H9 (cell line): ENCODE data around the gene NFS1. TPM values are rescaled to one million over a fixed set of nuclear protein-coding genes. Genes with fewer than 3 reads are reported as not detected.

Experiments used
- DNase-seq: peaks from one replicate; pipeline ENCODE4 v3.0.0-alpha.2; 2017
- H2AFZ ChIP-seq: one replicate; pipeline ENCODE4 v1.6.1; 2013; ENCODE audit warnings: mild to moderate bottlenecking, low read length, control low read depth, moderate library complexity
- H2AK5ac ChIP-seq: 2 replicates; pipeline ENCODE4 v1.6.1; 2013; ENCODE audit warnings: low read length, control low read depth, mixed read lengths; ENCODE audit not compliant: insufficient read length
- H2BK120ac ChIP-seq: one replicate; pipeline ENCODE4 v1.6.1; 2013; ENCODE audit warnings: low read depth, mild to moderate bottlenecking, low read length, control low read depth, inconsistent platforms; ENCODE audit not compliant: poor library complexity, severe bottlenecking
- H2BK12ac ChIP-seq: 2 replicates; pipeline ENCODE4 v1.6.1; 2013; ENCODE audit warnings: low read length, control low read depth, mixed read lengths, low read depth; ENCODE audit not compliant: insufficient read length
- H2BK15ac ChIP-seq: 2 replicates; pipeline ENCODE4 v1.6.1; 2013; ENCODE audit warnings: low read depth, low read length, control low read depth
- H2BK20ac ChIP-seq: one replicate; pipeline ENCODE4 v1.6.1; 2013; ENCODE audit warnings: low read depth, mild to moderate bottlenecking, low read length, control low read depth, inconsistent platforms; ENCODE audit not compliant: poor library complexity, severe bottlenecking
- H2BK5ac ChIP-seq: 2 replicates; pipeline ENCODE4 v1.6.1; 2013; ENCODE audit warnings: low read length, control low read depth, mixed read lengths; ENCODE audit not compliant: insufficient read length
- H3K14ac ChIP-seq: 2 replicates; pipeline ENCODE4 v1.6.1; 2013; ENCODE audit warnings: low read length, control low read depth; ENCODE audit not compliant: insufficient read depth
- H3K18ac ChIP-seq: 2 replicates; pipeline ENCODE4 v1.6.1; 2013; ENCODE audit warnings: low read depth, mild to moderate bottlenecking, mixed read lengths, low read length, control low read depth; ENCODE audit not compliant: insufficient read length
- H3K23ac ChIP-seq: 2 replicates; pipeline ENCODE4 v1.6.1; 2013; ENCODE audit warnings: low read length, control low read depth, mixed read lengths, low read depth; ENCODE audit not compliant: insufficient read length
- H3K23me2 ChIP-seq: 2 replicates; pipeline ENCODE4 v1.6.1; 2013; ENCODE audit warnings: low read depth, mild to moderate bottlenecking, mixed read lengths, low read length, control low read depth; ENCODE audit not compliant: insufficient read length, poor library complexity, severe bottlenecking
- H3K27ac ChIP-seq: 2 replicates; pipeline ENCODE4 v1.5.1; 2013; ENCODE audit warnings: low read length, control low read depth, mixed read lengths, low read depth; ENCODE audit not compliant: insufficient read length
- H3K27me3 ChIP-seq: 2 replicates; pipeline ENCODE4 v1.6.1; 2013; ENCODE audit warnings: low read length, control low read depth, inconsistent platforms; ENCODE audit not compliant: insufficient read depth
- H3K4ac ChIP-seq: 2 replicates; pipeline ENCODE4 v1.6.1; 2013; ENCODE audit warnings: low read depth, mild to moderate bottlenecking, control low read depth, inconsistent platforms, low read length, moderate library complexity
- H3K4me1 ChIP-seq: 2 replicates; pipeline ENCODE4 v1.6.1; 2013; ENCODE audit warnings: low read length, control low read depth, inconsistent platforms; ENCODE audit not compliant: insufficient read depth
- H3K4me2 ChIP-seq: 2 replicates; pipeline ENCODE4 v1.6.1; 2013; ENCODE audit warnings: low read length, control low read depth, mixed read lengths; ENCODE audit not compliant: insufficient read length, insufficient read depth
- H3K56ac ChIP-seq: 2 replicates; pipeline ENCODE4 v1.6.1; 2013; ENCODE audit warnings: low read depth, mild to moderate bottlenecking, mixed read lengths, low read length, control low read depth; ENCODE audit not compliant: insufficient read length
- H3K79me1 ChIP-seq: 2 replicates; pipeline ENCODE4 v1.6.1; 2013; ENCODE audit warnings: low read depth, mild to moderate bottlenecking, moderate library complexity, low read length, control low read depth, inconsistent platforms; ENCODE audit not compliant: insufficient read depth, poor library complexity, severe bottlenecking
- H3K79me2 ChIP-seq: 2 replicates; pipeline ENCODE4 v1.6.1; 2013; ENCODE audit warnings: low read length, control low read depth, inconsistent platforms; ENCODE audit not compliant: insufficient read depth
- H3K9ac ChIP-seq: 2 replicates; pipeline ENCODE4 v1.6.1; 2013; ENCODE audit warnings: low read length, control low read depth, mixed read lengths; ENCODE audit not compliant: insufficient read length; ENCODE audit errors: extremely low read depth
- H3K9me3 ChIP-seq: one replicate; pipeline ENCODE4 v1.6.1; 2013; ENCODE audit warnings: low read depth, low read length, inconsistent platforms; ENCODE audit not compliant: control insufficient read depth
- H3T11ph ChIP-seq: one replicate; pipeline ENCODE4 v1.6.1; 2013; ENCODE audit warnings: mild to moderate bottlenecking, low read length, control low read depth, inconsistent platforms
- H4K20me1 ChIP-seq: one replicate; pipeline ENCODE4 v1.6.1; 2013; ENCODE audit not compliant: control insufficient read depth, insufficient read length, insufficient read depth
- H4K5ac ChIP-seq: 2 replicates; pipeline ENCODE4 v1.6.1; 2013; ENCODE audit warnings: low read depth, mild to moderate bottlenecking, mixed read lengths, low read length, control low read depth; ENCODE audit not compliant: insufficient read length
- H4K8ac ChIP-seq: replicated peaks from 2 replicates; pipeline ENCODE4 v1.6.1; 2013; ENCODE audit warnings: low read length, control low read depth, mixed read lengths, low read depth; ENCODE audit not compliant: insufficient read length
- H4K91ac ChIP-seq: 2 replicates; pipeline ENCODE4 v1.6.1; 2013; ENCODE audit warnings: low read depth, mild to moderate bottlenecking, moderate library complexity, mixed read lengths, low read length, control low read depth; ENCODE audit not compliant: insufficient read length
- H3K27ac Mint-ChIP-seq, 3 experiments: 2 replicates in 2 of 3; 3 replicates in 1 of 3; pipeline ENCODE4 v1.8.0; 2020 to 2021; ENCODE audit warnings: mixed read lengths in 3 of 3, mild to moderate bottlenecking in 1 of 3, moderate library complexity in 1 of 3
- H3K27me3 Mint-ChIP-seq: 2 replicates; pipeline ENCODE4 v1.8.0; 2021; ENCODE audit warnings: low read depth, mild to moderate bottlenecking, moderate library complexity, mixed read lengths
- H3K36me3 Mint-ChIP-seq, 3 experiments: 2 replicates in 2 of 3; 3 replicates in 1 of 3; pipeline ENCODE4 v1.8.0; 2020 to 2021; ENCODE audit warnings: low read depth in 3 of 3, mixed read lengths in 3 of 3; ENCODE audit not compliant: insufficient read depth in 1 of 3
- H3K4me1 Mint-ChIP-seq, 2 experiments: 2 replicates each; pipeline ENCODE4 v1.8.0; 2020; ENCODE audit warnings: mixed read lengths in 2 of 2
- H3K4me3 Mint-ChIP-seq, 2 experiments: 2 replicates in 1 of 2; 3 replicates in 1 of 2; pipeline ENCODE4 v1.8.0; 2020 to 2021; ENCODE audit warnings: mild to moderate bottlenecking in 2 of 2, mixed read lengths in 2 of 2, moderate library complexity in 1 of 2
- H3K9me3 Mint-ChIP-seq, 2 experiments: 2 replicates in 1 of 2; 3 replicates in 1 of 2; pipeline ENCODE4 v1.8.0; 2020; ENCODE audit warnings: mild to moderate bottlenecking in 2 of 2, mixed read lengths in 2 of 2, moderate library complexity in 1 of 2
- WGBS: extraction: QIAGEN DNeasy Blood & Tissue Kit; methylation state at CpG from one replicate; pipeline ENCODE4 v1.1.7; 2013; ENCODE audit warnings: missing lambda C conversion rate, low lambda C conversion rate, mixed read lengths; ENCODE audit not compliant: insufficient read length; ENCODE audit errors: extremely low coverage; 5-methylcytosine and 5-hydroxymethylcytosine counted together
- total RNA-seq: library from RNA; stranded (reverse); gene quantifications from 2 replicates; pipeline ENCODE4 v1.2.1, GENCODE V29; 2021
- TF ChIP-seq, protein P1 (sequence below): fragments of 200-600 bp; sonication (generic); conservative IDR thresholded peaks from 3 replicates; pipeline ENCODE4 v1.8.0; 2021; ENCODE audit warnings: antibody characterized with exemption, mild to moderate bottlenecking

NFS1 gene
- total RNA-seq, 1 experiment from 2014 or later: 26.6 TPM

DNA sequence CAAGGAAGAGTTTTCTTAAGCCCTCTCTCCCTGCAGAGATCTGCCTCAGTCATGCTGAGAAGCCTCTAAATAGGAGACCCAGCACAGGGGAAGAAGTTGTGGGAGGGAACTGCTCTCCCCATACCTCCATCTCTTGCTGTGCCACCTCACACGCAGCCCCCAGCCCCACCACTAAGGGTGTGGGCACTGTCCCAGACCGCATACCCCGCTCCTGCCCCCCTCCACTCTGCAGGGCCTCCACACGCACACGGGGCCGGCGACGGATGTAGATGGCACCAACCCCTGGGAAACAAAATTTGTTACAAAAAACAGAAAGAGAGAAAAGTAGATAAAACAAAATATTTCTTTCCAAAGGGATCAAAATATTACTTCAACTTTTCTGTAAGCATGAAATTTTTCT lies 24.2 kb downstream of the NFS1 start:
- H3K4me1 ChIP-seq: no peaks in the 10 kb centered on the region
- Mint-ChIP-seq H3K4me1 (no peaks in the 10 kb centered on the region), H3K27ac (no peak overlapping the region), H3K9me3 (no peaks in the 10 kb centered on the region), H3K27me3 (no peaks in the 10 kb centered on the region), H3K36me3 (peaks cover 5 to 29% (median 27%) of the 10 kb centered on the region in 3 experiments), H3K4me3 (no peak overlapping the region)
- no peak overlapping the region for H3K23ac ChIP-seq
- H3K27me3 ChIP-seq: no peaks in the 10 kb centered on the region
- H2AK5ac ChIP-seq: no peak overlapping the region
- H2BK15ac ChIP-seq: no peak overlapping the region
- H3T11ph ChIP-seq: no peak overlapping the region
- WGBS: no CpG with 5 or more reads among the region's 8 CpGs
- H3K4ac ChIP-seq: no peak overlapping the region
- H3K18ac ChIP-seq: no peak overlapping the region
- no peak overlapping the region for H3K4me2 ChIP-seq
- no peak overlapping the region for H4K91ac ChIP-seq
- H2AFZ ChIP-seq: no peak overlapping the region
- H4K5ac ChIP-seq: no peak overlapping the region
- H3K23me2 ChIP-seq: no peaks in the 10 kb centered on the region
- H3K9ac ChIP-seq: no peak overlapping the region
- no peak overlapping the region for H2BK120ac ChIP-seq
- H3K56ac ChIP-seq: no peak overlapping the region
- no peaks in the 10 kb centered on the region for H3K9me3 ChIP-seq
- TF ChIP-seq, protein P1, sequence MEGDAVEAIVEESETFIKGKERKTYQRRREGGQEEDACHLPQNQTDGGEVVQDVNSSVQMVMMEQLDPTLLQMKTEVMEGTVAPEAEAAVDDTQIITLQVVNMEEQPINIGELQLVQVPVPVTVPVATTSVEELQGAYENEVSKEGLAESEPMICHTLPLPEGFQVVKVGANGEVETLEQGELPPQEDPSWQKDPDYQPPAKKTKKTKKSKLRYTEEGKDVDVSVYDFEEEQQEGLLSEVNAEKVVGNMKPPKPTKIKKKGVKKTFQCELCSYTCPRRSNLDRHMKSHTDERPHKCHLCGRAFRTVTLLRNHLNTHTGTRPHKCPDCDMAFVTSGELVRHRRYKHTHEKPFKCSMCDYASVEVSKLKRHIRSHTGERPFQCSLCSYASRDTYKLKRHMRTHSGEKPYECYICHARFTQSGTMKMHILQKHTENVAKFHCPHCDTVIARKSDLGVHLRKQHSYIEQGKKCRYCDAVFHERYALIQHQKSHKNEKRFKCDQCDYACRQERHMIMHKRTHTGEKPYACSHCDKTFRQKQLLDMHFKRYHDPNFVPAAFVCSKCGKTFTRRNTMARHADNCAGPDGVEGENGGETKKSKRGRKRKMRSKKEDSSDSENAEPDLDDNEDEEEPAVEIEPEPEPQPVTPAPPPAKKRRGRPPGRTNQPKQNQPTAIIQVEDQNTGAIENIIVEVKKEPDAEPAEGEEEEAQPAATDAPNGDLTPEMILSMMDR: no peak
- no peak for DNase-seq
- H4K8ac ChIP-seq: no peak overlapping the region
- no peaks in the 10 kb centered on the region for H4K20me1 ChIP-seq
- no peaks in the 10 kb centered on the region for H3K79me1 ChIP-seq
- H2BK12ac ChIP-seq: no peak overlapping the region
- H3K14ac ChIP-seq: no peak overlapping the region
- H3K27ac ChIP-seq: no peak overlapping the region
- H2BK5ac ChIP-seq: no peak overlapping the region
- no peaks in the 10 kb centered on the region for H3K79me2 ChIP-seq
- no peak overlapping the region for H2BK20ac ChIP-seq
